Hepatocyte (in vitro differentiated cells): ENCODE measurements around the gene ART3.

Experiments used
- EZH2phosphoT487 ChIP-seq: fragments of 200-600 bp; sonication (generic); IDR thresholded peaks from one replicate; pipeline ENCODE4 v1.6.1; 2018; ENCODE audit warnings: antibody characterized with exemption, mild to moderate bottlenecking, low read depth, moderate library complexity; ENCODE audit not compliant: unreplicated experiment, severe bottlenecking
- TF ChIP-seq, protein P1 (sequence below): fragments of 200-600 bp; sonication (generic); IDR thresholded peaks from 2 replicates; pipeline ENCODE4 v1.5.1; 2016; ENCODE audit warnings: antibody characterized with exemption, mild to moderate bottlenecking; ENCODE audit not compliant: poor library complexity

- TF ChIP-seq EZH2phosphoT487, result no peak
- TF ChIP-seq, protein P1, sequence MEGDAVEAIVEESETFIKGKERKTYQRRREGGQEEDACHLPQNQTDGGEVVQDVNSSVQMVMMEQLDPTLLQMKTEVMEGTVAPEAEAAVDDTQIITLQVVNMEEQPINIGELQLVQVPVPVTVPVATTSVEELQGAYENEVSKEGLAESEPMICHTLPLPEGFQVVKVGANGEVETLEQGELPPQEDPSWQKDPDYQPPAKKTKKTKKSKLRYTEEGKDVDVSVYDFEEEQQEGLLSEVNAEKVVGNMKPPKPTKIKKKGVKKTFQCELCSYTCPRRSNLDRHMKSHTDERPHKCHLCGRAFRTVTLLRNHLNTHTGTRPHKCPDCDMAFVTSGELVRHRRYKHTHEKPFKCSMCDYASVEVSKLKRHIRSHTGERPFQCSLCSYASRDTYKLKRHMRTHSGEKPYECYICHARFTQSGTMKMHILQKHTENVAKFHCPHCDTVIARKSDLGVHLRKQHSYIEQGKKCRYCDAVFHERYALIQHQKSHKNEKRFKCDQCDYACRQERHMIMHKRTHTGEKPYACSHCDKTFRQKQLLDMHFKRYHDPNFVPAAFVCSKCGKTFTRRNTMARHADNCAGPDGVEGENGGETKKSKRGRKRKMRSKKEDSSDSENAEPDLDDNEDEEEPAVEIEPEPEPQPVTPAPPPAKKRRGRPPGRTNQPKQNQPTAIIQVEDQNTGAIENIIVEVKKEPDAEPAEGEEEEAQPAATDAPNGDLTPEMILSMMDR, result no peak
These were observed 8.0 kb upstream of the ART3 start for GRCh38 chr4:76066546-76066945.
